GM23338 (cell line): ENCODE measurements around the gene HNRNPF. TPM values are rescaled to one million over a fixed set of nuclear protein-coding genes. Genes with fewer than 3 reads are reported as not detected.
A peak's percentile ranks its signal among the peaks of the same experiment; 100 is the strongest.

Source experiments
- ATAC-seq: fragments of 200-7000 bp; cut with Tn5 transposase; 3 replicates; pipeline ENCODE4 v1.9.1; 2020
- DNase-seq: peaks from one replicate; pipeline ENCODE4 v3.0.0-alpha.2; 2015; ENCODE audit warnings: low spot score
- H2AFZ ChIP-seq: fragments of 200-600 bp; sonication (generic); 2 replicates; pipeline ENCODE4 v1.8.0; 2016; ENCODE audit warnings: antibody characterized with exemption, mild to moderate bottlenecking, moderate library complexity
- H3F3A ChIP-seq: fragments of 200-600 bp; sonication (generic); replicated peaks from 2 replicates; pipeline ENCODE4 v1.8.0; 2017; ENCODE audit warnings: antibody characterized with exemption, mixed run types, low read depth
- H3K27ac ChIP-seq: fragments of 200-600 bp; sonication (generic); 2 replicates; pipeline ENCODE4 v1.6.1; 2016; ENCODE audit warnings: low read depth
- H3K27me3 ChIP-seq: fragments of 200-600 bp; sonication (generic); 2 replicates; pipeline ENCODE4 v1.8.0; 2016; ENCODE audit warnings: mild to moderate bottlenecking, mixed run types, moderate library complexity; ENCODE audit not compliant: insufficient read depth
- H3K36me3 ChIP-seq: fragments of 200-600 bp; sonication (generic); 2 replicates; pipeline ENCODE4 v1.8.0; 2016; ENCODE audit warnings: mild to moderate bottlenecking; ENCODE audit not compliant: insufficient read depth
- H3K4me1 ChIP-seq: fragments of 200-600 bp; sonication (generic); 2 replicates; pipeline ENCODE4 v1.8.0; 2016; ENCODE audit warnings: mild to moderate bottlenecking, moderate library complexity; ENCODE audit not compliant: insufficient read depth
- H3K4me2 ChIP-seq: fragments of 200-600 bp; sonication (generic); 2 replicates; pipeline ENCODE4 v1.7.1; 2017; ENCODE audit warnings: mixed run types
- H3K4me3 ChIP-seq: fragments of 200-600 bp; sonication (generic); 2 replicates; pipeline ENCODE4 v1.6.1; 2016; ENCODE audit warnings: mixed run types
- H3K79me2 ChIP-seq: fragments of 200-600 bp; sonication (generic); replicated peaks from 2 replicates; pipeline ENCODE4 v1.8.0; 2017; ENCODE audit warnings: mild to moderate bottlenecking; ENCODE audit not compliant: insufficient read depth
- H3K9me2 ChIP-seq: fragments of 200-600 bp; sonication (generic); 2 replicates; pipeline ENCODE4 v1.8.0; 2017; ENCODE audit not compliant: insufficient read depth
- H4K20me1 ChIP-seq: fragments of 200-600 bp; sonication (generic); replicated peaks from 2 replicates; pipeline ENCODE4 v1.8.0; 2017; ENCODE audit warnings: mild to moderate bottlenecking; ENCODE audit not compliant: insufficient read depth
- H3K27ac Mint-ChIP-seq: 2 replicates; pipeline ENCODE4 v1.8.0; 2020; ENCODE audit warnings: inconsistent platforms, mild to moderate bottlenecking, moderate library complexity, mixed read lengths
- H3K27me3 Mint-ChIP-seq: 3 replicates; pipeline ENCODE4 v1.8.0; 2022; ENCODE audit warnings: low read depth, mild to moderate bottlenecking, moderate library complexity, mixed read lengths, inconsistent platforms; ENCODE audit not compliant: insufficient read depth, poor library complexity
- H3K36me3 Mint-ChIP-seq: 3 replicates; pipeline ENCODE4 v1.8.0; 2021; ENCODE audit warnings: low read depth, mild to moderate bottlenecking, inconsistent platforms, moderate library complexity, mixed read lengths
- H3K4me1 Mint-ChIP-seq: 3 replicates; pipeline ENCODE4 v1.8.0; 2020; ENCODE audit warnings: mild to moderate bottlenecking, inconsistent platforms, mixed read lengths
- H3K4me3 Mint-ChIP-seq: 3 replicates; pipeline ENCODE4 v1.8.0; 2021; ENCODE audit warnings: moderate library complexity, mild to moderate bottlenecking, inconsistent platforms, mixed read lengths
- H3K9me3 Mint-ChIP-seq: 3 replicates; pipeline ENCODE4 v1.8.0; 2020; ENCODE audit warnings: moderate library complexity, mild to moderate bottlenecking, inconsistent platforms, mixed read lengths
- CREB1 ChIP-seq: fragments of 250-450 bp; sonication (Bioruptor Pico); IDR thresholded peaks from 2 replicates; pipeline ENCODE4 v1.5.0; 2020; ENCODE audit warnings: low read depth, mild to moderate bottlenecking, moderate library complexity
- ETS1 ChIP-seq: IDR thresholded peaks from 2 replicates; pipeline ENCODE4 v1.6.1; 2016; ENCODE audit warnings: antibody characterized with exemption
- EZH2 ChIP-seq: fragments of 200-600 bp; sonication (generic); IDR thresholded peaks from one replicate; pipeline ENCODE4 v1.8.0; 2017; ENCODE audit warnings: antibody characterized with exemption, mild to moderate bottlenecking, low read depth; ENCODE audit not compliant: unreplicated experiment
- EZH2phosphoT487 ChIP-seq: fragments of 200-600 bp; sonication (generic); IDR thresholded peaks from one replicate; pipeline ENCODE4 v1.8.1; 2018; ENCODE audit warnings: antibody characterized with exemption; ENCODE audit not compliant: unreplicated experiment
- JUNB ChIP-seq: IDR thresholded peaks from one replicate; pipeline ENCODE4 v1.6.1; 2016; ENCODE audit warnings: antibody characterized with exemption; ENCODE audit not compliant: unreplicated experiment
- NANOG ChIP-seq: IDR thresholded peaks from 2 replicates; pipeline ENCODE4 v1.6.1; 2016; ENCODE audit warnings: antibody characterized with exemption, borderline replicate concordance
- POLR2AphosphoS5 ChIP-seq: IDR thresholded peaks from 2 replicates; pipeline ENCODE4 v1.6.1; 2016; ENCODE audit warnings: antibody characterized with exemption, low read depth
- STAT1 ChIP-seq: IDR thresholded peaks from one replicate; pipeline ENCODE4 v1.6.1; 2016; ENCODE audit warnings: antibody characterized with exemption; ENCODE audit not compliant: unreplicated experiment
- ZNF114 ChIP-seq: fragments of 250-450 bp; sonication (Bioruptor Pico); IDR thresholded peaks from 2 replicates; pipeline ENCODE4 v1.5.0; 2020; ENCODE audit warnings: mild to moderate bottlenecking, moderate library complexity
- ZNF331 ChIP-seq: fragments of 250-450 bp; sonication (Bioruptor Pico); IDR thresholded peaks from 2 replicates; pipeline ENCODE4 v1.5.0; 2020; ENCODE audit warnings: low read depth, mild to moderate bottlenecking, moderate library complexity
- ZNF462 ChIP-seq: fragments of 250-450 bp; sonication (Bioruptor Pico); IDR thresholded peaks from 2 replicates; pipeline ENCODE4 v1.5.0; 2020; ENCODE audit warnings: mild to moderate bottlenecking, moderate library complexity
- polyA plus RNA-seq: library from polyadenylated mRNA; unstranded; fragments of >200 nt; fragmentation: Nextera tagmentation; extraction: Ambion mirVana; gene quantifications from 2 replicates; pipeline ENCODE4 v1.2.1, GENCODE V29; 2016
- total RNA-seq: library from RNA; depleted of rRNA; stranded (reverse); fragments of >200 nt; shearing (Covaris generic); gene quantifications from 2 replicates; pipeline ENCODE4 v1.2.3, GENCODE V29; 2014
- TF ChIP-seq, protein P1 (sequence below): IDR thresholded peaks from one replicate; pipeline ENCODE4 v1.6.1; 2018; ENCODE audit warnings: antibody characterized with exemption; ENCODE audit not compliant: unreplicated experiment
- TF ChIP-seq, protein P2 (sequence below), 2 experiments: fragments of 200-600 bp in 1 of 2; sonication (generic) in 1 of 2; conservative IDR thresholded peaks; 2 replicates each; pipeline versions ENCODE4 v1.5.1 to v1.6.1; 2016 to 2017; ENCODE audit warnings: antibody characterized with exemption in 2 of 2, low read depth in 2 of 2, mild to moderate bottlenecking in 2 of 2, moderate library complexity in 1 of 2

Gene HNRNPF
- total and polyA plus RNA-seq, 2 experiments from 2014 or later, result 210 to 378 TPM

- Mint-ChIP-seq H3K36me3 (peaks cover 77% of the 10 kb centered on the region), H3K27ac (peak overlapping the region; percentile 99), H3K9me3 (no peaks in the 10 kb centered on the region; the same call in 2 of the 3 replicates), H3K27me3 (peaks cover 20% of the 10 kb centered on the region), H3K4me3 (peak overlapping the region; percentile 93), H3K4me1 (peaks cover 51% of the 10 kb centered on the region)
- Histone ChIP-seq H3K36me3 (peaks cover 43% of the 10 kb centered on the region), H3K4me2 (peak overlapping the region; percentile 97), H3K9me2 (no peaks in the 10 kb centered on the region), H4K20me1 (peaks cover 63% of the 10 kb centered on the region), H3K4me3 (peak overlapping the region; percentile 99), H2AFZ (no peak overlapping the region), H3F3A (peaks cover 30% of the 10 kb centered on the region; the same call in 1 of the 2 replicates), H3K27me3 (no peaks in the 10 kb centered on the region), H3K4me1 (peaks cover 38% of the 10 kb centered on the region), H3K27ac (peak overlapping the region; percentile 99), H3K79me2 (peaks cover 93% of the 10 kb centered on the region)
- TF ChIP-seq CREB1 (no peak), NANOG (no peak), ZNF462 (CRISPR knock-in tag) (no peak), POLR2AphosphoS5 (no peak), ZNF331 (CRISPR knock-in tag) (no peak), JUNB (no peak), STAT1 (no peak), ETS1 (no peak), ZNF114 (no peak), EZH2phosphoT487 (no peak), EZH2 (no peak)
- TF ChIP-seq, protein P1, sequence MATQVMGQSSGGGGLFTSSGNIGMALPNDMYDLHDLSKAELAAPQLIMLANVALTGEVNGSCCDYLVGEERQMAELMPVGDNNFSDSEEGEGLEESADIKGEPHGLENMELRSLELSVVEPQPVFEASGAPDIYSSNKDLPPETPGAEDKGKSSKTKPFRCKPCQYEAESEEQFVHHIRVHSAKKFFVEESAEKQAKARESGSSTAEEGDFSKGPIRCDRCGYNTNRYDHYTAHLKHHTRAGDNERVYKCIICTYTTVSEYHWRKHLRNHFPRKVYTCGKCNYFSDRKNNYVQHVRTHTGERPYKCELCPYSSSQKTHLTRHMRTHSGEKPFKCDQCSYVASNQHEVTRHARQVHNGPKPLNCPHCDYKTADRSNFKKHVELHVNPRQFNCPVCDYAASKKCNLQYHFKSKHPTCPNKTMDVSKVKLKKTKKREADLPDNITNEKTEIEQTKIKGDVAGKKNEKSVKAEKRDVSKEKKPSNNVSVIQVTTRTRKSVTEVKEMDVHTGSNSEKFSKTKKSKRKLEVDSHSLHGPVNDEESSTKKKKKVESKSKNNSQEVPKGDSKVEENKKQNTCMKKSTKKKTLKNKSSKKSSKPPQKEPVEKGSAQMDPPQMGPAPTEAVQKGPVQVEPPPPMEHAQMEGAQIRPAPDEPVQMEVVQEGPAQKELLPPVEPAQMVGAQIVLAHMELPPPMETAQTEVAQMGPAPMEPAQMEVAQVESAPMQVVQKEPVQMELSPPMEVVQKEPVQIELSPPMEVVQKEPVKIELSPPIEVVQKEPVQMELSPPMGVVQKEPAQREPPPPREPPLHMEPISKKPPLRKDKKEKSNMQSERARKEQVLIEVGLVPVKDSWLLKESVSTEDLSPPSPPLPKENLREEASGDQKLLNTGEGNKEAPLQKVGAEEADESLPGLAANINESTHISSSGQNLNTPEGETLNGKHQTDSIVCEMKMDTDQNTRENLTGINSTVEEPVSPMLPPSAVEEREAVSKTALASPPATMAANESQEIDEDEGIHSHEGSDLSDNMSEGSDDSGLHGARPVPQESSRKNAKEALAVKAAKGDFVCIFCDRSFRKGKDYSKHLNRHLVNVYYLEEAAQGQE, result no peak
- TF ChIP-seq, protein P2, sequence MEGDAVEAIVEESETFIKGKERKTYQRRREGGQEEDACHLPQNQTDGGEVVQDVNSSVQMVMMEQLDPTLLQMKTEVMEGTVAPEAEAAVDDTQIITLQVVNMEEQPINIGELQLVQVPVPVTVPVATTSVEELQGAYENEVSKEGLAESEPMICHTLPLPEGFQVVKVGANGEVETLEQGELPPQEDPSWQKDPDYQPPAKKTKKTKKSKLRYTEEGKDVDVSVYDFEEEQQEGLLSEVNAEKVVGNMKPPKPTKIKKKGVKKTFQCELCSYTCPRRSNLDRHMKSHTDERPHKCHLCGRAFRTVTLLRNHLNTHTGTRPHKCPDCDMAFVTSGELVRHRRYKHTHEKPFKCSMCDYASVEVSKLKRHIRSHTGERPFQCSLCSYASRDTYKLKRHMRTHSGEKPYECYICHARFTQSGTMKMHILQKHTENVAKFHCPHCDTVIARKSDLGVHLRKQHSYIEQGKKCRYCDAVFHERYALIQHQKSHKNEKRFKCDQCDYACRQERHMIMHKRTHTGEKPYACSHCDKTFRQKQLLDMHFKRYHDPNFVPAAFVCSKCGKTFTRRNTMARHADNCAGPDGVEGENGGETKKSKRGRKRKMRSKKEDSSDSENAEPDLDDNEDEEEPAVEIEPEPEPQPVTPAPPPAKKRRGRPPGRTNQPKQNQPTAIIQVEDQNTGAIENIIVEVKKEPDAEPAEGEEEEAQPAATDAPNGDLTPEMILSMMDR (conservative IDR thresholded peaks at IDR 0.05; ENCODE audit: low read depth in 2 of 2), result no peak
- DNase-seq (peak; percentile 39), ATAC-seq (peak; percentile 18)
Measured at GRCh38 chr10:43395571-43396060, 13.4 kb downstream of the HNRNPF start.
